Epithelial cell of proximal tubule (primary cell): Measurements from ENCODE around the gene ACTR6. TPM values are rescaled to one million over a fixed set of nuclear protein-coding genes. Genes with fewer than 3 reads are reported as not detected.

Experiments used
- DNase-seq: peaks from one replicate; pipeline ENCODE4 v3.0.0-alpha.2; 2011; ENCODE audit warnings: low read depth
- H3K4me3 ChIP-seq: 2 replicates; pipeline ENCODE4 v1.5.1; 2011; ENCODE audit warnings: low read depth, mild to moderate bottlenecking, low read length
- total RNA-seq: library from RNA; depleted of rRNA; stranded (reverse); fragments of >200 nt; gene quantifications from 2 replicates; pipeline ENCODE4 v1.2.3, GENCODE V29; 2015
- TF ChIP-seq, protein P1 (sequence below): conservative IDR thresholded peaks from 2 replicates; pipeline ENCODE4 v1.5.1; 2012; ENCODE audit warnings: low read depth, mild to moderate bottlenecking, low read length

ACTR6 gene
- total RNA-seq, 1 donor from 2014 or later: 37.8 TPM

DNA sequence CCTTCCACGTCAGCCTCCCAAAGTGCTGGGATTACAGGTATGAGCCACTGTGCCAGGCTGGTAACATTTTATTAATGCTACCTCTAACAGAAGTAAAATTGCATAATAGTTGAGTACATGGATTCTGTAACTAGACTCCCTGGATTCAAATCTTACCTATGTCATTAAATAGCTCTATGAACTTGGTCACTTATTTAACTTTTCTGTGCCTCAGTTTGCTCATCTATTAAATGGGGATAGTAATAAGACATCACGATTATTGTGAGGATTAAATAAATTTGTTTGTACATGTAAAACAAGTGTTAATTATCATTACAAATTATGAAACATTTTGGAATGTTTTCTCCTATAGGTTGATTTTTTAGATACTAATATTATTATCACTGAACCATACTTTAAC, 6.7 kb downstream of the ACTR6 start:
- TF ChIP-seq, protein P1, sequence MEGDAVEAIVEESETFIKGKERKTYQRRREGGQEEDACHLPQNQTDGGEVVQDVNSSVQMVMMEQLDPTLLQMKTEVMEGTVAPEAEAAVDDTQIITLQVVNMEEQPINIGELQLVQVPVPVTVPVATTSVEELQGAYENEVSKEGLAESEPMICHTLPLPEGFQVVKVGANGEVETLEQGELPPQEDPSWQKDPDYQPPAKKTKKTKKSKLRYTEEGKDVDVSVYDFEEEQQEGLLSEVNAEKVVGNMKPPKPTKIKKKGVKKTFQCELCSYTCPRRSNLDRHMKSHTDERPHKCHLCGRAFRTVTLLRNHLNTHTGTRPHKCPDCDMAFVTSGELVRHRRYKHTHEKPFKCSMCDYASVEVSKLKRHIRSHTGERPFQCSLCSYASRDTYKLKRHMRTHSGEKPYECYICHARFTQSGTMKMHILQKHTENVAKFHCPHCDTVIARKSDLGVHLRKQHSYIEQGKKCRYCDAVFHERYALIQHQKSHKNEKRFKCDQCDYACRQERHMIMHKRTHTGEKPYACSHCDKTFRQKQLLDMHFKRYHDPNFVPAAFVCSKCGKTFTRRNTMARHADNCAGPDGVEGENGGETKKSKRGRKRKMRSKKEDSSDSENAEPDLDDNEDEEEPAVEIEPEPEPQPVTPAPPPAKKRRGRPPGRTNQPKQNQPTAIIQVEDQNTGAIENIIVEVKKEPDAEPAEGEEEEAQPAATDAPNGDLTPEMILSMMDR: no peak
- no peak for DNase-seq
- no peak overlapping the region for H3K4me3 ChIP-seq

DNA sequence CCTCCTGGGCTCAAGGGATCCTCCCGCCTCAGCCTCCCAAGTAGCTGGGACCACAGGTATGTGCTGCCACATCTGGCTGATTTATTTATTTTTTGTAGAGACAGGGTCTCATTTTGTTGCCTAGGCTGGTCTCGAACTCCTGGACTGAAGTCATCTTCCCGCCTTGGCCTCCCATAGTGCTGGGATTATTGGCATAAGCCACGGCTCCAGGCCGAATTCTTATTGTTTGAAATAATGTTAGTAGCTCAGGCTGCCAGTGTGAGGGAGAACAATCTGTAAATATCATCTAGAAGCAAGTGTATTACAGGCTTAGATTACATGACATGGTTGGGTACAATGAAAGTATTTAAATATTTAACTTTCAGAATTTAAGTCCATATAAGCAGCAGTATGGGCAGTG, 8.2 kb downstream of the ACTR6 start:
- TF ChIP-seq, protein P1: no peak
- DNase-seq: no peak
- no peak overlapping the region for H3K4me3 ChIP-seq

DNA sequence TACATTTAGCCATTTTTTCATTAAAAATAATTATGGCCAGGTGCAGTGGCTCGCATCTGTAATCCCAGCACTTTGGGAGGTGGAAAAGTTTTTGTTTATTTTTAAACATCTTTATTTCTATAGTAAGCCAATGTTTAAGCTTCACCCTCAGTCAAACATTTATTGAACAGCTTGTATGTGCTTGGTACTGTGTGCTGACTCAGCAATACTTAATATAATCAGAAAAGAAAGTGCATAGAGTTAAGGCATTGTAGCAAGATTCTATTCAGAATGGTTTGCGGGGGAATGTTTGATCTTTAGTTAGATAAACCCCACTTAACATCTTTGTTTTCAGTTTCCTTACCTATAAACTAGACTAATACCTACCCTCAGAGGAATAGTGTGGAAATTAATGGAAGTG, 11.1 kb downstream of the ACTR6 start:
- H3K4me3 ChIP-seq: no peak overlapping the region
- TF ChIP-seq, protein P1: no peak
- no peak for DNase-seq

DNA sequence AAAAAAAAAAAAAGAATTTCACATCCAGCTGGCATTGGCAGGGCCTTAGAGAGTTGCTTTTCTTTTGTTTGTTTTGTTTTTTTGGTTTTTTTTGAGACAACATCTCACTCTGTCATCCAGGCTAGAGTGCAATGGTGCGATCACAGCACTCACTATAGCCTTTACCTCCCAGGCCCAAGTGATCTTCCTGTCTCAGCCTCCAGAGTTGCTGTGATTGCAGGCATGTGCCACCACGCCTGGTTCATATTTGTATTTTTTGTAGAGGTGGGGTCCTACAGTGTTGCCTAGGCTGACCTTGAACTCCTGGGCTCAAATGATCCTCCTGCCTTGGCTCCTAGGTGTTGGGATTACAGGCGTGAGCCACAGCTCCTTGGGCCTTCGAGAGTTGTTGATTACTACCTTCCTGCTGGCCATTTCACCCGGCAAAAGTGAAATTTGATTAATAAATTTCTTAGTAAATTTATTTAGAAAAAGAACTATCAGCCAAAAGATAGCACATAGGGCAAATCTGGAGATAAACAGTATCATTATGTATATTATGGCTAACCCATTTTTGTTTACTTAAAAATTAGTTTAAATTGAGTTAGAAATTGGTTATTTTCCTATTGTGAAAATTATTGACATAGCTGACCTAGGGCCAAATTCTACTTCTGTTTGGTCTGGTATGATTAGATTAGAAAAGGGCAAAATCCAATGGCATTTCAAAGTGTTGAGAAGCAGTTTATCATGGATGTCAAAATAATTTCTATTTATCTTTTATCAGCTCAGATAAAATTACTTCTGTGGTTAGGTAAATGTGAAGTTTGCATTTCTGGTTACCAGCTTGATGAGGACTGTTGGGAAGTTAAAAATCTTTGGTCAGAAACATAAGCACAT, 12.6 kb downstream of the ACTR6 start:
- TF ChIP-seq, protein P1: no peak
- H3K4me3 ChIP-seq: no peak overlapping the region
- DNase-seq: no peak

DNA sequence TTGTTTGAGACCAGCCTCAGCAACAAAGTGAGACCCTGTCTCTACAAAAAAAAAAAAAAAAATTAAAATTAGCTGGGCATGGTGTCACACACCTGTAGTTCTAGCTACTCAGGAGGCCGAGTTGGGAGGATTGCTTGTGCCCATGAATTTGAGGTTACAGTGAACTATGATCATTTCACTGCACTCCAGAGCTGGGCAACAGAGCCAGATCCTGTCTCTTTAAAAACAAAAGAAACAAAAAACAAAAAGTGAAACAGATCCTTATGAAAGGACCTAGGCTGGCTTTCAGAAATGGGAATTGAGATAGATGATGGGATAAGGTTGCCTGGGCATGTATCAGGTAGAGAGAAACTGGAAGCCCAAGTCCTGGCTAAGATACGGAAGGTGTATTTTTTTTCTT, 13.9 kb downstream of the ACTR6 start:
- DNase-seq: no peak
- TF ChIP-seq, protein P1: no peak
- no peak overlapping the region for H3K4me3 ChIP-seq

DNA sequence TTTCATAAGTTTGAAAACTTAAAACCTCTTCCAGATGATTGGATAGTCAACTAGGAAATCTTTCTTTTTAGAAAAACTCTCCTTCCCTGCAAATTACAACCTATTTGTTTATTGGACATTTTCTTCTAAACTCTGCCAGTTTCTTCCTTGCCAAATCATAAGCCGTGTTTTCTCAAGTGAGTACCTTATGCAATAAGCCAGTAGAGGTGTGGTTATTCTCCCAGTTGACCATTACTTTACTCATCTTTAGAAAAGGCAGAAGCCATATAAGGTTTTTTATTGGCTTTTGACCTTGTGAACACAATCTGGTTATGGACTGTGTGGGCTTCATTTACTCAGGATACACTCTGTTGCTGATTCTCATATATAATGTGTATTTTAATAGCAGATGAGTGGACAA, 14.6 kb downstream of the ACTR6 start:
- TF ChIP-seq, protein P1: no peak
- no peak overlapping the region for H3K4me3 ChIP-seq
- DNase-seq: no peak

DNA sequence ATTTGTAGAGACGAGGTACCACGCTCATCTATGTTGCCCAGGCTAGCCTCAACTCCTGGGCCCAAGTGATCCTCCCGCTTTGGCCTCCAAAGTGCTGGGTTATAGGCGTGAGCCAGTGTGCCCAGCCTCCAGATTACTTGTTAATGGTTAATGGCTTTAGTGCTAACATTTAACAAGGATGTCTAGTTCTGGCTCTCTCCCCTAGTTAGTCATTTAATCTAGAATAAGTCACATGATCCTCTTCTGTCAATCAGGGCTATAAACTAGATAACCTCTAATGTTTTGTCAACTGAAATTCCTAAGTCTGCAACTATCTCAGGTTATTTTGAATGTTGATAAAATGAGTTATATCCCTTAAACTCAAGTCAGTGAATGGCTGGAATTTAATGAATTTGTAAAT, 15.7 kb downstream of the ACTR6 start:
- no peak for DNase-seq
- no peak overlapping the region for H3K4me3 ChIP-seq
- TF ChIP-seq, protein P1: no peak
